ENCODE results near the gene TUFT1. TPM values are rescaled to one million over a fixed set of nuclear protein-coding genes. Genes with fewer than 3 reads are reported as not detected.

TUFT1 gene
- total RNA-seq, 1 experiment from 2014 or later = 2.6 TPM

- POLR2A ChIA-PET (ENCODE audit: low non-redundant PET) = no interaction called here
These were observed 40.7 kb upstream of the TUFT1 start for GRCh38 chr1:151499365-151499764.

GRCh38 chr1:151499930-151500329 lies 40.2 kb upstream of the TUFT1 start:
- ChIA-PET POLR2A (ENCODE audit: low non-redundant PET) (no interaction called here), CTCF (no interaction called here)
- H3K36me3 ChIP-seq (ENCODE audit: insufficient read depth, low read length, poor library complexity, severe bottlenecking) = no peaks in the 10 kb centered on the region
- no TSS peak for BruUV-seq (replicated peaks)
- H3K9me3 ChIP-seq (ENCODE audit: low read depth, low read length, poor library complexity, severe bottlenecking) = no peaks in the 10 kb centered on the region
- intact Hi-C loops (cut with micrococcal nuclease; ENCODE audit: unreplicated experiment) = no loop called here
- no peak overlapping the region for H3K4me3 ChIP-seq (ENCODE audit: low read depth, low read length, poor library complexity, severe bottlenecking)
- H3K27ac ChIP-seq (ENCODE audit: low read depth, low read length, poor library complexity, severe bottlenecking) = no peak overlapping the region
- DNase-seq (ENCODE audit: low spot score) = no peak
- H3K27me3 ChIP-seq (replicated peaks; ENCODE audit: insufficient read depth, low read depth, low read length, poor library complexity) = no peaks in the 10 kb centered on the region
- TF ChIP-seq EZH2 (IDR thresholded peaks at IDR 0.05; ENCODE audit: borderline replicate concordance, low read depth, low read length, poor library complexity, severe bottlenecking) (no peak), CTCF (conservative IDR thresholded peaks at IDR 0.05; ENCODE audit: low read depth, low read length) (no peak)
- peaks cover 8% of the 10 kb centered on the region for H3K4me1 ChIP-seq (ENCODE audit: insufficient read depth, low read length, poor library complexity, severe bottlenecking)

More at GRCh38 chr1:151499365-151499764, 40.7 kb upstream of the TUFT1 start:
- Histone ChIP-seq H3K4me1 (ENCODE audit: insufficient read depth, low read length, poor library complexity, severe bottlenecking) (peaks cover 14% of the 10 kb centered on the region), H3K36me3 (ENCODE audit: insufficient read depth, low read length, poor library complexity, severe bottlenecking) (no peaks in the 10 kb centered on the region), H3K9me3 (ENCODE audit: low read depth, low read length, poor library complexity, severe bottlenecking) (no peaks in the 10 kb centered on the region), H3K27ac (ENCODE audit: low read depth, low read length, poor library complexity, severe bottlenecking) (no peak overlapping the region), H3K4me3 (ENCODE audit: low read depth, low read length, poor library complexity, severe bottlenecking) (no peak overlapping the region), H3K27me3 (replicated peaks; ENCODE audit: insufficient read depth, low read depth, low read length, poor library complexity) (no peaks in the 10 kb centered on the region)
- intact Hi-C loops (cut with micrococcal nuclease; ENCODE audit: unreplicated experiment) = no loop called here
- DNase-seq (ENCODE audit: low spot score) = no peak
- CTCF ChIA-PET = no interaction called here
- TF ChIP-seq CTCF (conservative IDR thresholded peaks at IDR 0.05; ENCODE audit: low read depth, low read length) (no peak), EZH2 (IDR thresholded peaks at IDR 0.05; ENCODE audit: borderline replicate concordance, low read depth, low read length, poor library complexity, severe bottlenecking) (no peak)
- no TSS peak for BruUV-seq (replicated peaks)

GRCh38 chr1:151501474-151501873 lies 38.6 kb upstream of the TUFT1 start:
- Histone ChIP-seq H3K27me3 (replicated peaks; ENCODE audit: insufficient read depth, low read depth, low read length, poor library complexity) (no peaks in the 10 kb centered on the region), H3K4me3 (ENCODE audit: low read depth, low read length, poor library complexity, severe bottlenecking) (no peak overlapping the region), H3K4me1 (ENCODE audit: insufficient read depth, low read length, poor library complexity, severe bottlenecking) (no peaks in the 10 kb centered on the region), H3K9me3 (ENCODE audit: low read depth, low read length, poor library complexity, severe bottlenecking) (no peaks in the 10 kb centered on the region), H3K36me3 (ENCODE audit: insufficient read depth, low read length, poor library complexity, severe bottlenecking) (no peaks in the 10 kb centered on the region), H3K27ac (ENCODE audit: low read depth, low read length, poor library complexity, severe bottlenecking) (no peak overlapping the region)
- DNase-seq (ENCODE audit: low spot score) = no peak
- peak; percentile 25; the same call in 1 of the 2 replicates for TF ChIP-seq CTCF (conservative IDR thresholded peaks at IDR 0.05; ENCODE audit: low read depth, low read length)
- TF ChIP-seq EZH2 (IDR thresholded peaks at IDR 0.05; ENCODE audit: borderline replicate concordance, low read depth, low read length, poor library complexity, severe bottlenecking) = no peak
- intact Hi-C loops (cut with micrococcal nuclease; ENCODE audit: unreplicated experiment) = no loop called here
- no TSS peak for BruUV-seq (replicated peaks)
- ChIA-PET POLR2A (ENCODE audit: low non-redundant PET) (no interaction called here), CTCF (no interaction called here)

All from A673 (cell line).